Measurements from ENCODE around the gene MKNK1. TPM values are rescaled to one million over a fixed set of nuclear protein-coding genes. Genes with fewer than 3 reads are reported as not detected.

Gene MKNK1
- total RNA-seq, 1 donor from 2014 or later = 77.6 TPM

- intact Hi-C loops (cut with DNase I) = no loop called here
- Histone ChIP-seq H3K9me3 (no peaks in the 10 kb centered on the region), H3K4me1 (peaks cover 19% of the 10 kb centered on the region), H3K36me3 (no peaks in the 10 kb centered on the region), H3K27me3 (ENCODE audit: low read depth) (peaks cover 29% of the 10 kb centered on the region), H3K4me3 (no peak overlapping the region), H3K27ac (no peak overlapping the region)
- DNase-seq = peak; percentile 43
- no peak for TF ChIP-seq CTCF (IDR thresholded peaks at IDR 0.05)
- ATAC-seq = no peak
Observed at GRCh38 chr1:46522969-46523320, 81.1 kb downstream of the MKNK1 start.

- Histone ChIP-seq H3K4me3 (peak overlapping the region; percentile 4), H3K27ac (no peak overlapping the region), H3K36me3 (no peaks in the 10 kb centered on the region), H3K27me3 (ENCODE audit: low read depth) (peaks cover 33% of the 10 kb centered on the region), H3K4me1 (peaks cover 19% of the 10 kb centered on the region), H3K9me3 (no peaks in the 10 kb centered on the region)
- ATAC-seq (peak; percentile 66 to 67), DNase-seq (peak; percentile 79)
- intact Hi-C loops (cut with DNase I) = no loop called here
- TF ChIP-seq CTCF (IDR thresholded peaks at IDR 0.05) = no peak
Observed at GRCh38 chr1:46522184-46522968, 81.7 kb downstream of the MKNK1 start.

GRCh38 chr1:46521414-46521813 is 82.7 kb downstream of the MKNK1 start:
- peaks cover 24% of the 10 kb centered on the region for H3K27me3 ChIP-seq (ENCODE audit: low read depth)
- H3K4me1 ChIP-seq = peaks cover 19% of the 10 kb centered on the region
- DNase-seq = no peak
- intact Hi-C loops (cut with DNase I) = no loop called here
- no peak overlapping the region for H3K27ac ChIP-seq
- no peak overlapping the region for H3K4me3 ChIP-seq
- H3K9me3 ChIP-seq = no peaks in the 10 kb centered on the region
- no peaks in the 10 kb centered on the region for H3K36me3 ChIP-seq
- no peak for TF ChIP-seq CTCF (IDR thresholded peaks at IDR 0.05)
- no peak for ATAC-seq

- DNase-seq (no peak), ATAC-seq (peak; percentile 19 to 52)
- peaks cover 19% of the 10 kb centered on the region for H3K4me1 ChIP-seq
- peaks cover 15% of the 10 kb centered on the region for H3K27me3 ChIP-seq (ENCODE audit: low read depth)
- intact Hi-C loops (cut with DNase I) = no loop called here
- H3K9me3 ChIP-seq = no peaks in the 10 kb centered on the region
- no peak overlapping the region for H3K27ac ChIP-seq
- TF ChIP-seq CTCF (IDR thresholded peaks at IDR 0.05) = no peak
- H3K36me3 ChIP-seq = no peaks in the 10 kb centered on the region
- no peak overlapping the region for H3K4me3 ChIP-seq
Observed at GRCh38 chr1:46520063-46520911, 83.8 kb downstream of the MKNK1 start.

- no peak overlapping the region for H3K4me3 ChIP-seq
- ATAC-seq (no peak), DNase-seq (no peak)
- no peak for TF ChIP-seq CTCF (IDR thresholded peaks at IDR 0.05)
- intact Hi-C loops (cut with DNase I) = no loop called here
- H3K27me3 ChIP-seq (ENCODE audit: low read depth) = peaks cover 14% of the 10 kb centered on the region
- H3K4me1 ChIP-seq = peaks cover 19% of the 10 kb centered on the region
- no peaks in the 10 kb centered on the region for H3K9me3 ChIP-seq
- no peak overlapping the region for H3K27ac ChIP-seq
- H3K36me3 ChIP-seq = no peaks in the 10 kb centered on the region
Observed at GRCh38 chr1:46519209-46519608, 84.9 kb downstream of the MKNK1 start.
